OCI-LY7 (cell line): Measurements from ENCODE around the gene PPM1F. TPM values are rescaled to one million over a fixed set of nuclear protein-coding genes. Genes with fewer than 3 reads are reported as not detected.
A peak's percentile ranks its signal among the peaks of the same experiment; 100 is the strongest.

ENCODE experiments used
- BruUV-seq: library from RNA; stranded (reverse); fragments of 400-500 nt; replicated peaks from 2 replicates; lab custom pipeline; 2021; lab: Mats Ljungman, UMichigan
- CTCF ChIA-PET: fragments of 300-600 bp; sonication (Branson Sonifier 250); formaldehyde crosslinking; loops from one replicate; lab custom pipeline; 2022; ENCODE audit warnings: antibody characterized with exemption; ENCODE audit not compliant: unreplicated experiment; lab: Charles Lee
- POLR2A ChIA-PET: fragments of 300-600 bp; sonication (Branson Sonifier 250); formaldehyde crosslinking; loops from one replicate; lab custom pipeline; 2022; ENCODE audit warnings: antibody characterized with exemption; lab: Charles Lee
- DNase-seq: peaks from one replicate; pipeline ENCODE4 v3.0.0-alpha.2; 2015; ENCODE audit warnings: low spot score
- H2AFZ ChIP-seq: fragments of 200-600 bp; sonication (generic), shearing (Covaris generic); 2 replicates; pipeline ENCODE4 v1.6.1; 2014; ENCODE audit warnings: mild to moderate bottlenecking, antibody characterized with exemption, low read length, moderate library complexity
- H3K27ac ChIP-seq: fragments of 200-600 bp; sonication (generic); 2 replicates; pipeline ENCODE4 v1.5.1; 2014; ENCODE audit warnings: mixed run types, low read depth, mild to moderate bottlenecking, moderate library complexity, low read length, inconsistent platforms; ENCODE audit not compliant: poor library complexity, severe bottlenecking
- H3K36me3 ChIP-seq: fragments of 200-600 bp; sonication (generic); 2 replicates; pipeline ENCODE4 v1.6.1; 2014; ENCODE audit warnings: mild to moderate bottlenecking, antibody characterized with exemption, low read length, moderate library complexity, mixed read lengths; ENCODE audit not compliant: insufficient read depth
- H3K4me1 ChIP-seq: fragments of 200-600 bp; sonication (generic); 2 replicates; pipeline ENCODE4 v1.5.1; 2014; ENCODE audit warnings: mild to moderate bottlenecking, low read length; ENCODE audit not compliant: insufficient read depth, poor library complexity, severe bottlenecking
- H3K4me2 ChIP-seq: fragments of 200-600 bp; sonication (generic); 2 replicates; pipeline ENCODE4 v1.6.1; 2014; ENCODE audit warnings: mild to moderate bottlenecking, low read length
- H3K4me3 ChIP-seq: fragments of 200-600 bp; sonication (generic); 2 replicates; pipeline ENCODE4 v1.5.1; 2014; ENCODE audit warnings: mild to moderate bottlenecking, low read depth, low read length; ENCODE audit not compliant: poor library complexity, severe bottlenecking
- H3K79me2 ChIP-seq: fragments of 200-600 bp; sonication (generic); 2 replicates; pipeline ENCODE4 v1.6.1; 2016; ENCODE audit warnings: low read depth, mild to moderate bottlenecking, low read length, moderate library complexity, mixed read lengths; ENCODE audit not compliant: insufficient read depth
- H3K9me2 ChIP-seq: fragments of 200-600 bp; sonication (generic); 2 replicates; pipeline ENCODE4 v1.6.1; 2016; ENCODE audit warnings: mild to moderate bottlenecking, low read length, mixed read lengths; ENCODE audit not compliant: insufficient read depth
- H3K9me3 ChIP-seq: fragments of 200-600 bp; sonication (generic); 2 replicates; pipeline ENCODE4 v1.6.1; 2014; ENCODE audit warnings: mild to moderate bottlenecking, mixed run types, low read length, mixed read lengths
- H4K20me1 ChIP-seq: fragments of 200-600 bp; sonication (generic); 2 replicates; pipeline ENCODE4 v1.6.1; 2014; ENCODE audit warnings: mild to moderate bottlenecking, antibody characterized with exemption, low read length, moderate library complexity, mixed read lengths; ENCODE audit not compliant: insufficient read depth
- CTCF ChIP-seq: fragments of 200-600 bp; sonication (generic); conservative IDR thresholded peaks from 2 replicates; pipeline ENCODE4 v1.5.1; 2014; ENCODE audit warnings: mild to moderate bottlenecking, antibody characterized with exemption, low read length, moderate library complexity, mixed read lengths
- EZH2phosphoT487 ChIP-seq: fragments of 200-600 bp; sonication (generic); IDR thresholded peaks from 2 replicates; pipeline ENCODE4 v1.6.1; 2018; ENCODE audit warnings: low read depth, borderline replicate concordance, mild to moderate bottlenecking, mixed run types, antibody characterized with exemption, low read length, moderate library complexity, mixed read lengths
- intact Hi-C: fragments of 100-400 bp; cut with micrococcal nuclease; formaldehyde crosslinking; loops from one replicate; pipeline ENCODE4 v1.10.0; 2022; ENCODE audit not compliant: unreplicated experiment
- total RNA-seq, 2 experiments: library from RNA; depleted of rRNA in 1 of 2; stranded (reverse); fragments of >200 nt in 1 of 2; shearing (Covaris generic) in 1 of 2; gene quantifications; 2 replicates each; pipeline ENCODE4 v1.2.3, GENCODE V29; 2014 to 2022

Gene PPM1F
- total RNA-seq, 2 experiments from 2014 or later, result 21.7 to 27.2 TPM

GRCh38 chr22:21974058-21974649 is 21.5 kb upstream of the PPM1F start:
- BruUV-seq, result no TSS peak
- intact Hi-C loops, result no loop called here
- Histone ChIP-seq H4K20me1 (no peaks in the 10 kb centered on the region), H3K4me3 (no peak overlapping the region), H3K9me2 (no peaks in the 10 kb centered on the region), H3K27ac (no peak overlapping the region), H3K4me1 (no peaks in the 10 kb centered on the region), H3K36me3 (peaks cover 75% of the 10 kb centered on the region), H3K9me3 (no peaks in the 10 kb centered on the region), H3K4me2 (no peak overlapping the region), H2AFZ (no peak overlapping the region), H3K79me2 (no peaks in the 10 kb centered on the region)
- no peak for DNase-seq
- ChIA-PET CTCF (no interaction called here), POLR2A (no interaction called here)
- TF ChIP-seq EZH2phosphoT487 (no peak), CTCF (no peak)

- Histone ChIP-seq H3K79me2 (no peaks in the 10 kb centered on the region), H3K36me3 (peaks cover 80% of the 10 kb centered on the region), H3K27ac (no peak overlapping the region), H2AFZ (no peak overlapping the region), H3K4me1 (no peaks in the 10 kb centered on the region), H4K20me1 (no peaks in the 10 kb centered on the region), H3K4me3 (no peak overlapping the region), H3K9me2 (no peaks in the 10 kb centered on the region), H3K4me2 (no peak overlapping the region), H3K9me3 (no peaks in the 10 kb centered on the region)
- intact Hi-C loops, result loop anchor here (1.0 to 2.0 kb wide), 3 partner anchors 52 to 137 kb away; no protein-coding TSS in a partner anchor
- no TSS peak for BruUV-seq
- CTCF ChIA-PET, result interaction anchor here (0.6 kb wide), 1 partner anchor 160 kb away, joined by 3 read pairs; no protein-coding TSS in a partner anchor
- TF ChIP-seq EZH2phosphoT487 (no peak), CTCF (no peak)
- no peak for DNase-seq
- POLR2A ChIA-PET, result no interaction called here
These were observed 20.2 kb upstream of the PPM1F start for GRCh38 chr22:21972806-21973205.

GRCh38 chr22:21972293-21972779 is 19.7 kb upstream of the PPM1F start:
- TF ChIP-seq CTCF (peak; percentile 97), EZH2phosphoT487 (no peak)
- intact Hi-C loops, result loop anchor here (1.0 to 2.0 kb wide), 3 partner anchors 52 to 138 kb away; no protein-coding TSS in a partner anchor
- Histone ChIP-seq H3K27ac (no peak overlapping the region), H3K79me2 (no peaks in the 10 kb centered on the region), H3K36me3 (peaks cover 85% of the 10 kb centered on the region), H3K4me3 (no peak overlapping the region), H3K9me3 (no peaks in the 10 kb centered on the region), H4K20me1 (no peaks in the 10 kb centered on the region), H3K9me2 (no peaks in the 10 kb centered on the region), H3K4me1 (no peaks in the 10 kb centered on the region), H3K4me2 (no peak overlapping the region), H2AFZ (no peak overlapping the region)
- ChIA-PET POLR2A (no interaction called here), CTCF (interaction anchor here (0.6 to 0.8 kb wide), 2 partner anchors 9 to 160 kb away, joined by 3 read pairs; no protein-coding TSS in a partner anchor)
- DNase-seq, result peak; percentile 66
- no TSS peak for BruUV-seq
